Smooth muscle cell (in vitro differentiated cells): Measurements from ENCODE around the gene ATXN2L. TPM values are rescaled to one million over a fixed set of nuclear protein-coding genes. Genes with fewer than 3 reads are reported as not detected.
A peak's percentile ranks its signal among the peaks of the same experiment; 100 is the strongest.

Experiments used
- DNase-seq: peaks from one replicate; lab custom pipeline; 2025; ENCODE audit not compliant: unreplicated experiment; lab: John Stamatoyannopoulos, UW
- H2AFZ ChIP-seq: fragments of 200-600 bp; sonication (generic); 2 replicates; pipeline ENCODE4 v1.6.0; 2016; ENCODE audit warnings: antibody characterized with exemption, low read depth, mild to moderate bottlenecking
- H3F3A ChIP-seq: fragments of 200-600 bp; sonication (generic); 2 replicates; pipeline ENCODE4 v1.6.0; 2017; ENCODE audit warnings: antibody characterized with exemption, low read depth
- H3K27ac ChIP-seq: fragments of 200-600 bp; sonication (generic); 2 replicates; pipeline ENCODE4 v1.5.1; 2016; ENCODE audit warnings: low read depth, mild to moderate bottlenecking
- H3K27me3 ChIP-seq: fragments of 200-600 bp; sonication (generic); 2 replicates; pipeline ENCODE4 v1.6.1; 2016; ENCODE audit warnings: low read depth, mild to moderate bottlenecking
- H3K36me3 ChIP-seq: fragments of 200-600 bp; sonication (generic); 2 replicates; pipeline ENCODE4 v1.5.1; 2016; ENCODE audit warnings: low read depth
- H3K4me1 ChIP-seq: fragments of 200-600 bp; sonication (generic); 2 replicates; pipeline ENCODE4 v1.5.1; 2016; ENCODE audit warnings: low read depth
- H3K4me2 ChIP-seq: fragments of 200-600 bp; sonication (generic); 2 replicates; pipeline ENCODE4 v1.6.0; 2016; ENCODE audit warnings: mild to moderate bottlenecking
- H3K4me3 ChIP-seq: fragments of 200-600 bp; sonication (generic); 2 replicates; pipeline ENCODE4 v1.5.1; 2016; ENCODE audit warnings: mild to moderate bottlenecking
- H3K79me2 ChIP-seq: fragments of 200-600 bp; sonication (generic); 2 replicates; pipeline ENCODE4 v1.6.0; 2016; ENCODE audit warnings: low read depth, mild to moderate bottlenecking
- H3K9ac ChIP-seq: fragments of 200-600 bp; sonication (generic); 2 replicates; pipeline ENCODE4 v1.6.0; 2016; ENCODE audit warnings: low read depth
- H3K9me3 ChIP-seq: fragments of 200-600 bp; sonication (generic); replicated peaks from 2 replicates; pipeline ENCODE4 v1.5.1; 2016; ENCODE audit warnings: low read depth
- H4K20me1 ChIP-seq: fragments of 200-600 bp; sonication (generic); 2 replicates; pipeline ENCODE4 v1.6.0; 2016; ENCODE audit warnings: low read depth
- CTCF ChIP-seq: fragments of 200-600 bp; sonication (generic); IDR thresholded peaks from 2 replicates; pipeline ENCODE4 v1.5.1; 2017; ENCODE audit warnings: borderline replicate concordance, mild to moderate bottlenecking, antibody characterized with exemption; ENCODE audit not compliant: insufficient read depth, poor library complexity, severe bottlenecking
- WGBS: methylation state at CpG from one replicate; pipeline ENCODE4 v1.1.7; 2016; ENCODE audit warnings: low lambda C conversion rate; 5-methylcytosine and 5-hydroxymethylcytosine counted together
- polyA plus RNA-seq: library from polyadenylated mRNA; unstranded; fragments of >200 nt; fragmentation: Nextera tagmentation; extraction: Ambion mirVana; gene quantifications from 2 replicates; pipeline ENCODE4 v1.2.1, GENCODE V29; 2016
- total RNA-seq: library from RNA; depleted of rRNA; stranded (reverse); fragments of >200 nt; gene quantifications from 2 replicates; pipeline ENCODE4 v1.2.3, GENCODE V29; 2014

The ATXN2L gene
- total and polyA plus RNA-seq, 2 experiments from 2014 or later: 89.3 to 93.3 TPM

GRCh38 chr16:28863929-28864793, 41.4 kb downstream of the ATXN2L start:
- no peak for DNase-seq
- Histone ChIP-seq H3K36me3 (no peaks in the 10 kb centered on the region), H4K20me1 (peaks cover 20% of the 10 kb centered on the region), H2AFZ (peak overlapping the region; percentile 100), H3K27me3 (no peaks in the 10 kb centered on the region), H3K9me3 (no peaks in the 10 kb centered on the region), H3K9ac (peak overlapping the region; percentile 94), H3K4me2 (peak overlapping the region; percentile 96), H3K4me1 (peaks cover 12% of the 10 kb centered on the region), H3K4me3 (peak overlapping the region; percentile 100), H3K27ac (peak overlapping the region; percentile 90), H3F3A (no peaks in the 10 kb centered on the region), H3K79me2 (peaks cover 29% of the 10 kb centered on the region)
- no peak for TF ChIP-seq CTCF
- 9% methylated on average over 29 of the region's 42 CpGs for WGBS

GRCh38 chr16:28865001-28865688, 42.3 kb downstream of the ATXN2L start:
- peak overlapping the region; percentile 32 for H3K27ac ChIP-seq
- no peak overlapping the region for H2AFZ ChIP-seq
- H3K4me3 ChIP-seq: peak overlapping the region; percentile 100
- no peaks in the 10 kb centered on the region for H3K9me3 ChIP-seq
- peak overlapping the region; percentile 96 for H3K4me2 ChIP-seq
- WGBS: 97% methylated on average over 12 of the region's 12 CpGs
- no peak overlapping the region for H3K9ac ChIP-seq
- no peaks in the 10 kb centered on the region for H3F3A ChIP-seq
- peaks cover 22% of the 10 kb centered on the region for H4K20me1 ChIP-seq
- no peaks in the 10 kb centered on the region for H3K36me3 ChIP-seq
- no peaks in the 10 kb centered on the region for H3K27me3 ChIP-seq
- peaks cover 29% of the 10 kb centered on the region for H3K79me2 ChIP-seq
- peaks cover 12% of the 10 kb centered on the region for H3K4me1 ChIP-seq
- no peak for TF ChIP-seq CTCF
- DNase-seq: no peak

- no peak for DNase-seq
- peaks cover 29% of the 10 kb centered on the region for H3K79me2 ChIP-seq
- peaks cover 23% of the 10 kb centered on the region for H4K20me1 ChIP-seq
- H2AFZ ChIP-seq: no peak overlapping the region
- WGBS: 97% methylated on average over 24 of the region's 32 CpGs
- TF ChIP-seq CTCF: no peak
- no peaks in the 10 kb centered on the region for H3K36me3 ChIP-seq
- H3K4me2 ChIP-seq: no peak overlapping the region
- H3K27me3 ChIP-seq: no peaks in the 10 kb centered on the region
- H3K9me3 ChIP-seq: no peaks in the 10 kb centered on the region
- no peaks in the 10 kb centered on the region for H3F3A ChIP-seq
- H3K4me3 ChIP-seq: no peak overlapping the region
- no peak overlapping the region for H3K27ac ChIP-seq
- no peak overlapping the region for H3K9ac ChIP-seq
- H3K4me1 ChIP-seq: peaks cover 12% of the 10 kb centered on the region
These were observed 43.1 kb downstream of the ATXN2L start for GRCh38 chr16:28865722-28866453.
